ENCODE data around the gene GPR137B.
"Not testable (repeated sequence)": the region's sequence is repeated elsewhere in the genome, so short reads cannot be mapped to it uniquely, and the experiment has no call there.

Gene GPR137B

GRCh38 chr1:236155841-236156503 lies 13.6 kb downstream of the GPR137B start:
- H3K36me3 ChIP-seq (ENCODE audit: control insufficient read depth in 2 of 2, insufficient read depth in 1 of 2, low read length in 2 of 2), result peaks cover 0 to under 1% of the 10 kb centered on the region in 2 experiments; a peak in 1 of 3 replicates
- H3K27ac ChIP-seq (ENCODE audit: extremely low read depth, low read depth, low read length), result no peak overlapping the region
- ChIA-PET POLR2A (no interaction called here), CTCF (interaction anchor here (0.5 to 1.5 kb wide), 4 partner anchors 11 to 367 kb away, joined by 3 to 5 read pairs (median 4); no protein-coding TSS in a partner anchor)
- no peak overlapping the region for H3K4me3 ChIP-seq (ENCODE audit: low read depth, low read length)
- H3K9me3 ChIP-seq (ENCODE audit: control insufficient read depth, insufficient read depth, low read depth, low read length), result no peaks in the 10 kb centered on the region
- TF ChIP-seq, protein P1, sequence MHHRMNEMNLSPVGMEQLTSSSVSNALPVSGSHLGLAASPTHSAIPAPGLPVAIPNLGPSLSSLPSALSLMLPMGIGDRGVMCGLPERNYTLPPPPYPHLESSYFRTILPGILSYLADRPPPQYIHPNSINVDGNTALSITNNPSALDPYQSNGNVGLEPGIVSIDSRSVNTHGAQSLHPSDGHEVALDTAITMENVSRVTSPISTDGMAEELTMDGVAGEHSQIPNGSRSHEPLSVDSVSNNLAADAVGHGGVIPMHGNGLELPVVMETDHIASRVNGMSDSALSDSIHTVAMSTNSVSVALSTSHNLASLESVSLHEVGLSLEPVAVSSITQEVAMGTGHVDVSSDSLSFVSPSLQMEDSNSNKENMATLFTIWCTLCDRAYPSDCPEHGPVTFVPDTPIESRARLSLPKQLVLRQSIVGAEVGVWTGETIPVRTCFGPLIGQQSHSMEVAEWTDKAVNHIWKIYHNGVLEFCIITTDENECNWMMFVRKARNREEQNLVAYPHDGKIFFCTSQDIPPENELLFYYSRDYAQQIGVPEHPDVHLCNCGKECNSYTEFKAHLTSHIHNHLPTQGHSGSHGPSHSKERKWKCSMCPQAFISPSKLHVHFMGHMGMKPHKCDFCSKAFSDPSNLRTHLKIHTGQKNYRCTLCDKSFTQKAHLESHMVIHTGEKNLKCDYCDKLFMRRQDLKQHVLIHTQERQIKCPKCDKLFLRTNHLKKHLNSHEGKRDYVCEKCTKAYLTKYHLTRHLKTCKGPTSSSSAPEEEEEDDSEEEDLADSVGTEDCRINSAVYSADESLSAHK (tag by site-specific recombination; IDR thresholded peaks at IDR 0.05), result no peak
- no peak for TF ChIP-seq ZNF341 (tag by site-specific recombination; IDR thresholded peaks at IDR 0.05; ENCODE audit: low read depth)
- TF ChIP-seq, protein P2, sequence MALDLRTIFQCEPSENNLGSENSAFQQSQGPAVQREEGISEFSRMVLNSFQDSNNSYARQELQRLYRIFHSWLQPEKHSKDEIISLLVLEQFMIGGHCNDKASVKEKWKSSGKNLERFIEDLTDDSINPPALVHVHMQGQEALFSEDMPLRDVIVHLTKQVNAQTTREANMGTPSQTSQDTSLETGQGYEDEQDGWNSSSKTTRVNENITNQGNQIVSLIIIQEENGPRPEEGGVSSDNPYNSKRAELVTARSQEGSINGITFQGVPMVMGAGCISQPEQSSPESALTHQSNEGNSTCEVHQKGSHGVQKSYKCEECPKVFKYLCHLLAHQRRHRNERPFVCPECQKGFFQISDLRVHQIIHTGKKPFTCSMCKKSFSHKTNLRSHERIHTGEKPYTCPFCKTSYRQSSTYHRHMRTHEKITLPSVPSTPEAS (tag by site-specific recombination; IDR thresholded peaks at IDR 0.05), result peak; percentile 86
- no peaks in the 10 kb centered on the region for H3K4me1 ChIP-seq (ENCODE audit: control insufficient read depth, insufficient read depth, low read length)

DNA sequence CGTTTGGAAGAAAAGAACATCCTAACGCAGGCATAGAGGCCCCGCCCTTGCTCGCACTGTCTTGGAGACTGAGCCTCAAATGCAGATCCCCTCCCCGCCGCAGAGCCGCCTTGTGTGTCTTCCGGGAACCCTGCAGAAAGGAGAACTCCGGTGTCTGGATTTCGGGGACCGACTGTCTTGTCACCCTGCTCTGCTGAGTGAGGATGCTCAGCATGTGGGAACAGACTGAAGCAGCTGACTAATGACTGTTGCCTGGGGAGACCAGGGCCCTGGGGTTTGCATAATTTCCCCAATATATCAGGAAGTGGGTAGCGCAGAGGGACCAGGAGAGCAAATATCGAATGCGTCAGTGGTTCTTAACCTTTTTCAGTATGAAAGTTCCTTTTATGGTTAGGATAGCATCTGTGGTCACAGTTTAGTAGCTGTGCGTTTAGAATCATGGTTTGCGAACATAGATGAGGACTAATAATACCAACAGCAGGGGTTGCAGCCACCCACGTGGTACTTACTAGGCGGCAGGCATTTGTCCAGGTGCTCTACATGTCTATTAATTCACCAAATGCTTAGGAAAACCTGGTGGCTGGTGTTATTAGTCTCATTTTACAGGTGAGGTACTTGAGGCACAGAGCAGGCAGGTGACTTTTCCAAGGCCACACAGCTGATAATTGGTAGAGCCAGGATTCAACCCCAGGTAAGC lies 14.3 kb downstream of the GPR137B start:
- ChIA-PET POLR2A (no interaction called here), CTCF (interaction anchor here (0.6 to 2.0 kb wide), 4 partner anchors 10 to 395 kb away, joined by 3 to 7 read pairs (median 4); no protein-coding TSS in a partner anchor)
- no peaks in the 10 kb centered on the region for H3K9me3 ChIP-seq (ENCODE audit: control insufficient read depth, insufficient read depth, low read depth, low read length)

GRCh38 chr1:236158072-236158471 lies 15.7 kb downstream of the GPR137B start:
- ChIA-PET POLR2A (interaction anchor here (1.0 kb wide), 1 partner anchor 106 kb away, joined by 3 read pairs; no protein-coding TSS in a partner anchor), CTCF (interaction anchor here (0.9 to 2.0 kb wide), 4 partner anchors 13 to 378 kb away, joined by 3 to 7 read pairs (median 4); no protein-coding TSS in a partner anchor)
- not testable (repeated sequence) for H3K4me3 ChIP-seq (ENCODE audit: low read depth, low read length); H3K9me3 ChIP-seq (ENCODE audit: control insufficient read depth, insufficient read depth, low read depth, low read length); H3K27ac ChIP-seq (ENCODE audit: extremely low read depth, low read depth, low read length); H3K4me1 ChIP-seq (ENCODE audit: control insufficient read depth, insufficient read depth, low read length); H3K36me3 ChIP-seq (ENCODE audit: control insufficient read depth in 2 of 2, insufficient read depth in 1 of 2, low read length in 2 of 2)

More for the DNA sequence above, 14.3 kb downstream of the GPR137B start:
- H3K4me1 ChIP-seq (ENCODE audit: control insufficient read depth, insufficient read depth, low read length), result no peaks in the 10 kb centered on the region
- TF ChIP-seq, protein P3, sequence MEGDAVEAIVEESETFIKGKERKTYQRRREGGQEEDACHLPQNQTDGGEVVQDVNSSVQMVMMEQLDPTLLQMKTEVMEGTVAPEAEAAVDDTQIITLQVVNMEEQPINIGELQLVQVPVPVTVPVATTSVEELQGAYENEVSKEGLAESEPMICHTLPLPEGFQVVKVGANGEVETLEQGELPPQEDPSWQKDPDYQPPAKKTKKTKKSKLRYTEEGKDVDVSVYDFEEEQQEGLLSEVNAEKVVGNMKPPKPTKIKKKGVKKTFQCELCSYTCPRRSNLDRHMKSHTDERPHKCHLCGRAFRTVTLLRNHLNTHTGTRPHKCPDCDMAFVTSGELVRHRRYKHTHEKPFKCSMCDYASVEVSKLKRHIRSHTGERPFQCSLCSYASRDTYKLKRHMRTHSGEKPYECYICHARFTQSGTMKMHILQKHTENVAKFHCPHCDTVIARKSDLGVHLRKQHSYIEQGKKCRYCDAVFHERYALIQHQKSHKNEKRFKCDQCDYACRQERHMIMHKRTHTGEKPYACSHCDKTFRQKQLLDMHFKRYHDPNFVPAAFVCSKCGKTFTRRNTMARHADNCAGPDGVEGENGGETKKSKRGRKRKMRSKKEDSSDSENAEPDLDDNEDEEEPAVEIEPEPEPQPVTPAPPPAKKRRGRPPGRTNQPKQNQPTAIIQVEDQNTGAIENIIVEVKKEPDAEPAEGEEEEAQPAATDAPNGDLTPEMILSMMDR (tag by site-specific recombination; IDR thresholded peaks at IDR 0.05), result no peak
- no peak for TF ChIP-seq ZNF529 (tag by site-specific recombination; IDR thresholded peaks at IDR 0.05; ENCODE audit: insufficient replicate concordance)
- TF ChIP-seq ZNF2 (tag by site-specific recombination; IDR thresholded peaks at IDR 0.05), result no peak
- no peak for TF ChIP-seq ZBTB26 (tag by site-specific recombination; optimal IDR thresholded peaks at IDR 0.05)
- TF ChIP-seq ZNF544 (tag by site-specific recombination; IDR thresholded peaks at IDR 0.05), result no peak
- no peak for TF ChIP-seq ZIC2 (tag by site-specific recombination; IDR thresholded peaks at IDR 0.05)
- TF ChIP-seq, protein P4, sequence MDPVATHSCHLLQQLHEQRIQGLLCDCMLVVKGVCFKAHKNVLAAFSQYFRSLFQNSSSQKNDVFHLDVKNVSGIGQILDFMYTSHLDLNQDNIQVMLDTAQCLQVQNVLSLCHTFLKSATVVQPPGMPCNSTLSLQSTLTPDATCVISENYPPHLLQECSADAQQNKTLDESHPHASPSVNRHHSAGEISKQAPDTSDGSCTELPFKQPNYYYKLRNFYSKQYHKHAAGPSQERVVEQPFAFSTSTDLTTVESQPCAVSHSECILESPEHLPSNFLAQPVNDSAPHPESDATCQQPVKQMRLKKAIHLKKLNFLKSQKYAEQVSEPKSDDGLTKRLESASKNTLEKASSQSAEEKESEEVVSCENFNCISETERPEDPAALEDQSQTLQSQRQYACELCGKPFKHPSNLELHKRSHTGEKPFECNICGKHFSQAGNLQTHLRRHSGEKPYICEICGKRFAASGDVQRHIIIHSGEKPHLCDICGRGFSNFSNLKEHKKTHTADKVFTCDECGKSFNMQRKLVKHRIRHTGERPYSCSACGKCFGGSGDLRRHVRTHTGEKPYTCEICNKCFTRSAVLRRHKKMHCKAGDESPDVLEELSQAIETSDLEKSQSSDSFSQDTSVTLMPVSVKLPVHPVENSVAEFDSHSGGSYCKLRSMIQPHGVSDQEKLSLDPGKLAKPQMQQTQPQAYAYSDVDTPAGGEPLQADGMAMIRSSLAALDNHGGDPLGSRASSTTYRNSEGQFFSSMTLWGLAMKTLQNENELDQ (tag by site-specific recombination; IDR thresholded peaks at IDR 0.05; ENCODE audit: low read depth), result no peak
- no peak for TF ChIP-seq KLF16 (tag by site-specific recombination; IDR thresholded peaks at IDR 0.05)
- no peak for TF ChIP-seq ZNF184 (tag by site-specific recombination; IDR thresholded peaks at IDR 0.05)
- H3K36me3 ChIP-seq (ENCODE audit: control insufficient read depth in 2 of 2, insufficient read depth in 1 of 2, low read length in 2 of 2), result peaks cover 0 to 4% of the 10 kb centered on the region in 2 experiments; a peak in 1 of 3 replicates
- no peak overlapping the region for H3K4me3 ChIP-seq (ENCODE audit: low read depth, low read length)
- H3K27ac ChIP-seq (ENCODE audit: extremely low read depth, low read depth, low read length), result no peak overlapping the region
